LNCAP (cell line): Measurements from ENCODE around the gene CPN2.

Source experiments
- CTCF ChIP-seq: fragments of 450-650 bp; IDR thresholded peaks from 2 replicates; pipeline ENCODE4 v1.5.1; 2017; ENCODE audit warnings: mild to moderate bottlenecking

Gene CPN2

GRCh38 chr3:194320100-194320499 is 31.0 kb downstream of the CPN2 start:
- no peak for TF ChIP-seq CTCF

- TF ChIP-seq CTCF, result no peak
These were observed 32.5 kb downstream of the CPN2 start for GRCh38 chr3:194318511-194319161.

- no peak for TF ChIP-seq CTCF
These were observed 34.2 kb downstream of the CPN2 start for GRCh38 chr3:194316918-194317317.

- 0 out of 2 replicates have a peak, but pooled peaks have one; percentile 19 for TF ChIP-seq CTCF
These were observed 35.2 kb downstream of the CPN2 start for GRCh38 chr3:194315965-194316361.

GRCh38 chr3:194315088-194315964 is 35.8 kb downstream of the CPN2 start:
- TF ChIP-seq CTCF, result peak; percentile 87

GRCh38 chr3:194314388-194315068 is 36.6 kb downstream of the CPN2 start:
- no peak for TF ChIP-seq CTCF

- no peak for TF ChIP-seq CTCF
These were observed 37.4 kb downstream of the CPN2 start for GRCh38 chr3:194313560-194314387.
